NCI-H82 treated with DMSO at 0.1 percent for 48 hours (cell line): ENCODE measurements around the gene ACOX3.
"Not testable (repeated sequence)": the region's sequence is repeated elsewhere in the genome, so short reads cannot be mapped to it uniquely, and the experiment has no call there.

ENCODE experiments used
- DNase-seq: peaks from one replicate; lab custom pipeline; 2025; ENCODE audit not compliant: unreplicated experiment; lab: John Stamatoyannopoulos, UW

Gene ACOX3

GRCh38 chr4:8435656-8436121, 4.8 kb downstream of the ACOX3 start:
- DNase-seq: no peak

- no peak for DNase-seq
These were observed 6.1 kb downstream of the ACOX3 start for GRCh38 chr4:8434251-8435073.

- DNase-seq: peak; percentile 36
These were observed 7.4 kb downstream of the ACOX3 start for GRCh38 chr4:8433136-8433535.

- no peak for DNase-seq
These were observed 9.0 kb downstream of the ACOX3 start for GRCh38 chr4:8431553-8431952.

- peak; percentile 2 for DNase-seq
These were observed 12.0 kb downstream of the ACOX3 start for GRCh38 chr4:8428288-8429097.

- no peak for DNase-seq
These were observed 12.7 kb downstream of the ACOX3 start for GRCh38 chr4:8427761-8428287.

- DNase-seq: no peak
These were observed 13.3 kb downstream of the ACOX3 start for GRCh38 chr4:8427262-8427661.

GRCh38 chr4:8422786-8423185, 17.7 kb downstream of the ACOX3 start:
- DNase-seq: no peak

GRCh38 chr4:8422327-8422726, 18.2 kb downstream of the ACOX3 start:
- DNase-seq: no peak

GRCh38 chr4:8420151-8420550, 20.4 kb downstream of the ACOX3 start:
- DNase-seq: not testable (repeated sequence)

GRCh38 chr4:8419222-8420041, 21.1 kb downstream of the ACOX3 start:
- DNase-seq: no peak

- DNase-seq: no peak
These were observed 23.4 kb downstream of the ACOX3 start for GRCh38 chr4:8417071-8417614.

GRCh38 chr4:8414377-8414776, 26.1 kb downstream of the ACOX3 start:
- no peak for DNase-seq

- no peak for DNase-seq
These were observed 28.2 kb downstream of the ACOX3 start for GRCh38 chr4:8412288-8412687.

GRCh38 chr4:8411351-8412180, 29.0 kb downstream of the ACOX3 start:
- no peak for DNase-seq

- DNase-seq: peak; percentile 72
These were observed 29.8 kb downstream of the ACOX3 start for GRCh38 chr4:8410641-8411271.

GRCh38 chr4:8410066-8410625, 30.4 kb downstream of the ACOX3 start:
- no peak for DNase-seq

- DNase-seq: no peak
These were observed 31.1 kb downstream of the ACOX3 start for GRCh38 chr4:8409264-8410065.
